Ishikawa (cell line): ENCODE data around the gene PAPOLB.

ENCODE experiments used
- EP300 ChIP-seq: IDR thresholded peaks from 2 replicates; pipeline ENCODE4 v1.6.1; 2012; ENCODE audit warnings: borderline replicate concordance
- RAD21 ChIP-seq: IDR thresholded peaks from 2 replicates; pipeline ENCODE4 v1.6.1; 2012; ENCODE audit warnings: low read depth
- TAF1 ChIP-seq: IDR thresholded peaks from 2 replicates; pipeline ENCODE4 v1.6.1; 2012; ENCODE audit warnings: low read depth, mild to moderate bottlenecking
- YY1 ChIP-seq: IDR thresholded peaks from 2 replicates; pipeline ENCODE4 v1.6.1; 2012; ENCODE audit warnings: low read depth
- TF ChIP-seq, protein P1 (sequence below): IDR thresholded peaks from 2 replicates; pipeline ENCODE4 v1.6.1; 2012

- TF ChIP-seq YY1, result no peak
- TF ChIP-seq, protein P1, sequence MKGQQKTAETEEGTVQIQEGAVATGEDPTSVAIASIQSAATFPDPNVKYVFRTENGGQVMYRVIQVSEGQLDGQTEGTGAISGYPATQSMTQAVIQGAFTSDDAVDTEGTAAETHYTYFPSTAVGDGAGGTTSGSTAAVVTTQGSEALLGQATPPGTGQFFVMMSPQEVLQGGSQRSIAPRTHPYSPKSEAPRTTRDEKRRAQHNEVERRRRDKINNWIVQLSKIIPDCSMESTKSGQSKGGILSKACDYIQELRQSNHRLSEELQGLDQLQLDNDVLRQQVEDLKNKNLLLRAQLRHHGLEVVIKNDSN, result no peak
- TF ChIP-seq TAF1, result no peak
- TF ChIP-seq EP300, result no peak
- TF ChIP-seq RAD21, result no peak
These were observed 52.7 kb downstream of the PAPOLB start for GRCh38 chr7:4809091-4809591.
